HUES64 (cell line): ENCODE data around the gene GDI2.

Experiments used
- H3K27ac ChIP-seq: 2 replicates; pipeline ENCODE4 v1.7.0; 2013; ENCODE audit warnings: low read depth, low read length, inconsistent platforms
- H3K27me3 ChIP-seq: 2 replicates; pipeline ENCODE4 v1.6.1; 2013; ENCODE audit warnings: mild to moderate bottlenecking, low read length; ENCODE audit not compliant: insufficient read depth
- H3K36me3 ChIP-seq: 2 replicates; pipeline ENCODE4 v1.6.1; 2013; ENCODE audit warnings: mild to moderate bottlenecking, low read length; ENCODE audit not compliant: insufficient read depth
- H3K4me1 ChIP-seq: 2 replicates; pipeline ENCODE4 v1.6.1; 2013; ENCODE audit warnings: mild to moderate bottlenecking, low read length, moderate library complexity; ENCODE audit not compliant: insufficient read depth
- H3K4me3 ChIP-seq: 2 replicates; pipeline ENCODE4 v1.5.1; 2013; ENCODE audit warnings: mild to moderate bottlenecking, low read length, moderate library complexity
- H3K9ac ChIP-seq: 2 replicates; pipeline ENCODE4 v1.6.1; 2013; ENCODE audit warnings: mild to moderate bottlenecking, low read depth, low read length
- H3K9me3 ChIP-seq: 2 replicates; pipeline ENCODE4 v1.6.1; 2013; ENCODE audit warnings: low read depth, low read length; ENCODE audit not compliant: insufficient read depth
- WGBS: fragments of 150-250, 120-280 bp; methylation state at CpG from one replicate; pipeline ENCODE4 v1.1.7; 2013; ENCODE audit warnings: missing lambda C conversion rate; 5-methylcytosine and 5-hydroxymethylcytosine counted together

Gene GDI2

DNA sequence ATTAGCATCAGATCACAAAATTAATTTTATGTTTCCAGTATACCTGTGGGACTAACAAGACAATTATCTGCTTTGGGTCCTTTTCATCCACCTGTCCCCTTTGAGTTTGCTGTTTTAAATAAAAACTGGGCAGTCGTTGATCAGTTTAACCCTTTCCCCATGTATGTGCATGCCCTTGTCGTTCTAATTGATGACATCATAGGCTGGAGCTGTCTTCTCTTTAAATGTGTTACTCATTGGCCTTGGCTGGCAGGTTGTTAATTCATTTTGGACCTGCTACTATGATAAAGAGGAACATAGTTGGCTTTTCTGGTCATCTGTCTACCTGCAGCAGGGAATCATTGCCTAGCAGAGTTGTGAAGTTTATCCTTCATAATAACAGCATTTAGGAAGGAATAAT lies 74.8 kb downstream of the GDI2 start:
- H3K4me1 ChIP-seq, result no peaks in the 10 kb centered on the region
- no peaks in the 10 kb centered on the region for H3K27me3 ChIP-seq
- no peak overlapping the region for H3K27ac ChIP-seq
- no peaks in the 10 kb centered on the region for H3K9me3 ChIP-seq
- no peak overlapping the region for H3K9ac ChIP-seq
- H3K4me3 ChIP-seq, result no peak overlapping the region
- WGBS, result 95% methylated on average over 2 of the region's 2 CpGs
- peaks cover 69% of the 10 kb centered on the region for H3K36me3 ChIP-seq

GRCh38 chr10:5737352-5737751 lies 75.9 kb downstream of the GDI2 start:
- H3K4me1 ChIP-seq, result no peaks in the 10 kb centered on the region
- no peak overlapping the region for H3K27ac ChIP-seq
- H3K9me3 ChIP-seq, result no peaks in the 10 kb centered on the region
- peaks cover 69% of the 10 kb centered on the region for H3K36me3 ChIP-seq
- WGBS, result 72% methylated on average over 5 of the region's 5 CpGs
- no peak overlapping the region for H3K4me3 ChIP-seq
- no peaks in the 10 kb centered on the region for H3K27me3 ChIP-seq
- no peak overlapping the region for H3K9ac ChIP-seq

DNA sequence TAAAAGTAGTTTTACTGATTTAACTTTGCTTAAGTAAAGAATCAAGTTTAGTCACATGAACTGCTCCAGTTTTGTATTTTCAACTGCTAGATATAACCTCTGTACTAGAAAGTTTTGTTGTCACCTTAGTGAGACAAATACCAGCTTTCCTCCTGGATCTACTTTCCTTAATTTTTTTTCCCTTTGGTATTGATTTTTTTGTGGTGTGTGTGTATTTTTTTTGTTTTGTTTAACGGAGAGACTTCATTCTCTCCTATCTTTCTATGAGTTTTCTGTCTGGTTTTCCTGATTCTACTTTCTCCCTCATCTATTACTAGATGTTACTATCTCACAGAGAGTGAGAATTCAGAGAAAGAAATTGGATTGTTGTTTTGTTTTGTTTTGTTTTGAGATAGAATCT lies 76.6 kb downstream of the GDI2 start:
- Histone ChIP-seq H3K27me3 (no peaks in the 10 kb centered on the region), H3K36me3 (peaks cover 69% of the 10 kb centered on the region), H3K4me3 (no peak overlapping the region), H3K27ac (no peak overlapping the region), H3K9me3 (no peaks in the 10 kb centered on the region), H3K4me1 (no peaks in the 10 kb centered on the region), H3K9ac (no peak overlapping the region)
- no CpG with 5 or more reads among the region's 1 CpG for WGBS

GRCh38 chr10:5735119-5735518 lies 78.1 kb downstream of the GDI2 start:
- Histone ChIP-seq H3K4me3 (no peak overlapping the region), H3K36me3 (peaks cover 71% of the 10 kb centered on the region)
- 96% methylated on average over 1 of the region's 1 CpG for WGBS

GRCh38 chr10:5732141-5732540 lies 81.1 kb downstream of the GDI2 start:
- H3K27ac ChIP-seq, result no peak overlapping the region
- no peaks in the 10 kb centered on the region for H3K9me3 ChIP-seq
- H3K36me3 ChIP-seq, result peaks cover 70% of the 10 kb centered on the region
- no peaks in the 10 kb centered on the region for H3K4me1 ChIP-seq
- no peaks in the 10 kb centered on the region for H3K27me3 ChIP-seq
- no peak overlapping the region for H3K9ac ChIP-seq
- 90% methylated on average over 4 of the region's 4 CpGs for WGBS
- no peak overlapping the region for H3K4me3 ChIP-seq

More at GRCh38 chr10:5735119-5735518, 78.1 kb downstream of the GDI2 start:
- H3K27ac ChIP-seq, result no peak overlapping the region
- no peak overlapping the region for H3K9ac ChIP-seq
- no peaks in the 10 kb centered on the region for H3K27me3 ChIP-seq
- H3K4me1 ChIP-seq, result no peaks in the 10 kb centered on the region
- no peaks in the 10 kb centered on the region for H3K9me3 ChIP-seq

- H3K36me3 ChIP-seq, result peaks cover 76% of the 10 kb centered on the region
- H3K4me1 ChIP-seq, result no peaks in the 10 kb centered on the region
- H3K4me3 ChIP-seq, result no peak overlapping the region
- H3K9me3 ChIP-seq, result no peaks in the 10 kb centered on the region
- no peaks in the 10 kb centered on the region for H3K27me3 ChIP-seq
- WGBS, result 95% methylated on average over 2 of the region's 3 CpGs
- no peak overlapping the region for H3K9ac ChIP-seq
- H3K27ac ChIP-seq, result no peak overlapping the region
Observed at GRCh38 chr10:5731559-5731958, 81.7 kb downstream of the GDI2 start.

- Histone ChIP-seq H3K9me3 (no peaks in the 10 kb centered on the region), H3K4me3 (no peak overlapping the region), H3K36me3 (peaks cover 81% of the 10 kb centered on the region), H3K4me1 (no peaks in the 10 kb centered on the region), H3K27ac (no peak overlapping the region), H3K9ac (no peak overlapping the region), H3K27me3 (no peaks in the 10 kb centered on the region)
- WGBS, result 95% methylated on average over 4 of the region's 4 CpGs
Observed at GRCh38 chr10:5730766-5731165, 82.5 kb downstream of the GDI2 start.

- H3K4me1 ChIP-seq, result no peaks in the 10 kb centered on the region
- no peaks in the 10 kb centered on the region for H3K9me3 ChIP-seq
- H3K9ac ChIP-seq, result no peak overlapping the region
- 98% methylated on average over 2 of the region's 2 CpGs for WGBS
- H3K36me3 ChIP-seq, result peaks cover 59% of the 10 kb centered on the region
- H3K27ac ChIP-seq, result no peak overlapping the region
- H3K4me3 ChIP-seq, result no peak overlapping the region
- no peaks in the 10 kb centered on the region for H3K27me3 ChIP-seq
Observed at GRCh38 chr10:5723692-5724091, 89.5 kb downstream of the GDI2 start.

DNA sequence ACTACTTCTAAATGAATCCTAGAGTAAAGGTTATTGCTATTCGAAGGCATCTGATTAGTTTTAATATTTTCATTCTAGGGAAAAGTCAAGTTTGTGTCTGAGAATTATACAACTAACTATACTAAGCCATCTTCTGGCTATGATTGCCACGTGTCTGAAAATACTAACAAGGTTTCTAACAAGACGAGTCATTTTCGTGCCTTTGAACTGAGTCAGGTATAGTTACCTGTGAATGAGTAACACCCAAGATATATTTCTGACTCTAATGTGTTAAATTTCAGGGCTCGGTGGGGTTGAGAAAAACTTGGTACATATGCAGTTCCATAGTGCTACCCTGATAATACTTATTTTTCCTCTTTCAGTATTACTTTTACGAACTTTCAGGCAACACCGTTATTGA lies 93.1 kb downstream of the GDI2 start:
- no peak overlapping the region for H3K27ac ChIP-seq
- H3K27me3 ChIP-seq, result no peaks in the 10 kb centered on the region
- 97% methylated on average over 6 of the region's 7 CpGs for WGBS
- no peak overlapping the region for H3K4me3 ChIP-seq
- peaks cover 32% of the 10 kb centered on the region for H3K36me3 ChIP-seq
- H3K9ac ChIP-seq, result no peak overlapping the region
- H3K4me1 ChIP-seq, result no peaks in the 10 kb centered on the region
- H3K9me3 ChIP-seq, result no peaks in the 10 kb centered on the region

- Histone ChIP-seq H3K9ac (no peak overlapping the region), H3K4me3 (no peak overlapping the region), H3K27ac (no peak overlapping the region), H3K27me3 (no peaks in the 10 kb centered on the region), H3K9me3 (no peaks in the 10 kb centered on the region), H3K4me1 (no peaks in the 10 kb centered on the region), H3K36me3 (peaks cover 28% of the 10 kb centered on the region)
- WGBS, result 97% methylated on average over 3 of the region's 3 CpGs
Observed at GRCh38 chr10:5719546-5719945, 93.7 kb downstream of the GDI2 start.
